ENCODE results near the gene CHD9NB.

The CHD9NB gene

GRCh38 chr16:53052519-53053501, at the start of gene CHD9NB:
TSS of gene CHD9NB (minus strand) at chr16:53052897. CDS start at chr16:53044158, 8,739 bp downstream.
- DNase-seq (ENCODE audit: low spot score), result peak; percentile 87

- DNase-seq (ENCODE audit: low spot score), result no peak
Observed at GRCh38 chr16:53100889-53101288, 48.2 kb upstream of the CHD9NB start.

- DNase-seq (ENCODE audit: low spot score), result no peak
Observed at GRCh38 chr16:53100131-53100748, 47.5 kb upstream of the CHD9NB start.

- peak; percentile 90 for DNase-seq (ENCODE audit: low spot score)
Observed at GRCh38 chr16:53099318-53100130, 46.8 kb upstream of the CHD9NB start.

- peak; percentile 69 for DNase-seq (ENCODE audit: low spot score)
Observed at GRCh38 chr16:53098526-53099317, 46.0 kb upstream of the CHD9NB start.

GRCh38 chr16:53097190-53097589, 44.5 kb upstream of the CHD9NB start:
- no peak for DNase-seq (ENCODE audit: low spot score)

- no peak for DNase-seq (ENCODE audit: low spot score)
Observed at GRCh38 chr16:53094013-53094630, 41.4 kb upstream of the CHD9NB start.

GRCh38 chr16:53093162-53093744, 40.6 kb upstream of the CHD9NB start:
- no peak for DNase-seq (ENCODE audit: low spot score)

- no peak for DNase-seq (ENCODE audit: low spot score)
Observed at GRCh38 chr16:53092284-53092683, 39.6 kb upstream of the CHD9NB start.

- DNase-seq (ENCODE audit: low spot score), result peak; percentile 72
Observed at GRCh38 chr16:53091466-53092211, 38.9 kb upstream of the CHD9NB start.

- DNase-seq (ENCODE audit: low spot score), result peak; percentile 94
Observed at GRCh38 chr16:53090591-53091411, 38.1 kb upstream of the CHD9NB start.

GRCh38 chr16:53090286-53090590, 37.5 kb upstream of the CHD9NB start:
- DNase-seq (ENCODE audit: low spot score), result no peak

- no peak for DNase-seq (ENCODE audit: low spot score)
Observed at GRCh38 chr16:53089434-53090285, 37.0 kb upstream of the CHD9NB start.

GRCh38 chr16:53087101-53087500, 34.4 kb upstream of the CHD9NB start:
- DNase-seq (ENCODE audit: low spot score), result peak; percentile 30

GRCh38 chr16:53085931-53086421, 33.3 kb upstream of the CHD9NB start:
- DNase-seq (ENCODE audit: low spot score), result peak; percentile 22

GRCh38 chr16:53085369-53085843, 32.7 kb upstream of the CHD9NB start:
- DNase-seq (ENCODE audit: low spot score), result no peak

- no peak for DNase-seq (ENCODE audit: low spot score)
Observed at GRCh38 chr16:53084746-53085334, 32.1 kb upstream of the CHD9NB start.

Data from AG20443 (cell line).